ENCODE measurements around the gene USP5. TPM values are rescaled to one million over a fixed set of nuclear protein-coding genes. Genes with fewer than 3 reads are reported as not detected.

Gene USP5
- total RNA-seq, 1 donor from 2014 or later, result 110 TPM

GRCh38 chr12:6816598-6816997 lies 35.4 kb upstream of the USP5 start:
- Mint-ChIP-seq H3K36me3 (ENCODE audit: low read depth) (no peaks in the 10 kb centered on the region), H3K4me3 (no peak overlapping the region), H3K27ac (no peak overlapping the region), H3K9me3 (no peaks in the 10 kb centered on the region), H3K27me3 (peaks cover 12% of the 10 kb centered on the region), H3K4me1 (peaks cover 19% of the 10 kb centered on the region)
- CTCF ChIA-PET, result no interaction called here
- DNase-seq (no peak), ATAC-seq (ENCODE audit: low read depth) (no peak)
- POLR2A ChIA-PET, result no interaction called here
- TF ChIP-seq CTCF (IDR thresholded peaks at IDR 0.05), result no peak
- intact Hi-C loops (cut with micrococcal nuclease), result no loop called here

- no peak for ATAC-seq (ENCODE audit: low read depth)
- Mint-ChIP-seq H3K4me1 (peaks cover 24% of the 10 kb centered on the region), H3K36me3 (ENCODE audit: low read depth) (no peaks in the 10 kb centered on the region), H3K27me3 (peaks cover 15% of the 10 kb centered on the region), H3K27ac (no peak overlapping the region), H3K4me3 (no peak overlapping the region), H3K9me3 (no peaks in the 10 kb centered on the region)
- intact Hi-C loops (cut with micrococcal nuclease), result no loop called here
- no peak for TF ChIP-seq CTCF (IDR thresholded peaks at IDR 0.05)
- no peak for DNase-seq
- ChIA-PET POLR2A (no interaction called here), CTCF (no interaction called here)
These were observed 34.9 kb upstream of the USP5 start for GRCh38 chr12:6817098-6817497.

GRCh38 chr12:6817662-6818157 lies 34.2 kb upstream of the USP5 start:
- Mint-ChIP-seq H3K4me1 (peaks cover 21% of the 10 kb centered on the region), H3K36me3 (ENCODE audit: low read depth) (no peaks in the 10 kb centered on the region), H3K27me3 (peaks cover 20% of the 10 kb centered on the region), H3K4me3 (no peak overlapping the region), H3K27ac (no peak overlapping the region), H3K9me3 (no peaks in the 10 kb centered on the region)
- CTCF ChIA-PET, result no interaction called here
- ATAC-seq (ENCODE audit: low read depth), result no peak
- intact Hi-C loops (cut with micrococcal nuclease), result no loop called here
- DNase-seq, result no peak
- POLR2A ChIA-PET, result no interaction called here
- no peak for TF ChIP-seq CTCF (IDR thresholded peaks at IDR 0.05)

DNA sequence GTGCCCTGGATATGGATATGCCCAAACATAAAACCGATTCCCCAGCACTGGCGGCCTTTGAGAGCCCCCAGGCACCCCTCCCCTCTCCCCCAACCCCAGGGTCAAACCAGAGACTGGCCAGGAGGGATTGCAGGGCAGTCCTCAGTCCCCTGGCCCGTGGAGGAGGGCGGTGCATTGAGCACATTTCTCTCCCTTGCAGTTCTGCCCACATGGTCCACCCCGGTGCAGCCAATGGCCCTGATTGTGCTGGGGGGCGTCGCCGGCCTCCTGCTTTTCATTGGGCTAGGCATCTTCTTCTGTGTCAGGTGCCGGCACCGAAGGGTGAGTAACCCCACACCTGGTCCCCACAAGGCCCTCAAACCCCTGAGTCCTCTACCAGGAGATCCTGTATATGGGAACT lies 33.7 kb upstream of the USP5 start:
- intact Hi-C loops (cut with micrococcal nuclease), result no loop called here
- Mint-ChIP-seq H3K4me1 (peaks cover 18% of the 10 kb centered on the region), H3K9me3 (no peaks in the 10 kb centered on the region), H3K27me3 (peaks cover 25% of the 10 kb centered on the region), H3K27ac (no peak overlapping the region), H3K36me3 (ENCODE audit: low read depth) (no peaks in the 10 kb centered on the region), H3K4me3 (no peak overlapping the region)
- ChIA-PET CTCF (no interaction called here), POLR2A (no interaction called here)
- no peak for ATAC-seq (ENCODE audit: low read depth)
- no peak for DNase-seq
- no peak for TF ChIP-seq CTCF (IDR thresholded peaks at IDR 0.05)

GRCh38 chr12:6818645-6819044 lies 33.3 kb upstream of the USP5 start:
- ChIA-PET CTCF (no interaction called here), POLR2A (no interaction called here)
- DNase-seq (no peak), ATAC-seq (ENCODE audit: low read depth) (no peak)
- no peak for TF ChIP-seq CTCF (IDR thresholded peaks at IDR 0.05)
- H3K27me3 Mint-ChIP-seq, result peaks cover 27% of the 10 kb centered on the region
- H3K4me3 Mint-ChIP-seq, result no peak overlapping the region
- intact Hi-C loops (cut with micrococcal nuclease), result no loop called here
- no peak overlapping the region for H3K27ac Mint-ChIP-seq
- no peaks in the 10 kb centered on the region for H3K9me3 Mint-ChIP-seq
- no peaks in the 10 kb centered on the region for H3K36me3 Mint-ChIP-seq (ENCODE audit: low read depth)
- peaks cover 16% of the 10 kb centered on the region for H3K4me1 Mint-ChIP-seq

Measured in activated B cell treated with CpG ODN at 0.5 μM for 24 hours (primary cell).